ENCODE data around the gene ST3GAL5. TPM values are rescaled to one million over a fixed set of nuclear protein-coding genes. Genes with fewer than 3 reads are reported as not detected.

The ST3GAL5 gene
- total RNA-seq, 4 donors from 2014 or later, result 38.6 to 56.4 (median 47.8) TPM

DNA sequence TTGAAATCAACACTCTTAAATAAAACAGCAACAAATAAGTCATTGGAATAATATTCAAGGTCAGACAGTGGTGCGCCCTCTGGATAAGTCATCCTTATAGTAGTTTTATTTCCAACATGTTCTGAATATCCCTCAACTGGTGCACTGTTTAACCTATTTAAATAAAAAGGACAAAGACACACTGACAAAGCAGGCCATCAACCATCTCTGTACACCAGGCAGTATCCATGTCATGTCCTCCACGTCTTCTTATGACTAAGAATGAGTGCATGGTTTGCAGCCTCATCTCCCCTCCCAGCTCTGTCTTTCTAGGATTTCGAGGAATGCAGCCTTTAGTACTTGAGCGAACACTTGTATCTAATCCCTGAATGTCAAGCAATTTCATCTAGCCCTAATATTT lies 42.4 kb downstream of the ST3GAL5 start:
- TF ChIP-seq, protein P1, sequence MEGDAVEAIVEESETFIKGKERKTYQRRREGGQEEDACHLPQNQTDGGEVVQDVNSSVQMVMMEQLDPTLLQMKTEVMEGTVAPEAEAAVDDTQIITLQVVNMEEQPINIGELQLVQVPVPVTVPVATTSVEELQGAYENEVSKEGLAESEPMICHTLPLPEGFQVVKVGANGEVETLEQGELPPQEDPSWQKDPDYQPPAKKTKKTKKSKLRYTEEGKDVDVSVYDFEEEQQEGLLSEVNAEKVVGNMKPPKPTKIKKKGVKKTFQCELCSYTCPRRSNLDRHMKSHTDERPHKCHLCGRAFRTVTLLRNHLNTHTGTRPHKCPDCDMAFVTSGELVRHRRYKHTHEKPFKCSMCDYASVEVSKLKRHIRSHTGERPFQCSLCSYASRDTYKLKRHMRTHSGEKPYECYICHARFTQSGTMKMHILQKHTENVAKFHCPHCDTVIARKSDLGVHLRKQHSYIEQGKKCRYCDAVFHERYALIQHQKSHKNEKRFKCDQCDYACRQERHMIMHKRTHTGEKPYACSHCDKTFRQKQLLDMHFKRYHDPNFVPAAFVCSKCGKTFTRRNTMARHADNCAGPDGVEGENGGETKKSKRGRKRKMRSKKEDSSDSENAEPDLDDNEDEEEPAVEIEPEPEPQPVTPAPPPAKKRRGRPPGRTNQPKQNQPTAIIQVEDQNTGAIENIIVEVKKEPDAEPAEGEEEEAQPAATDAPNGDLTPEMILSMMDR (IDR thresholded peaks at IDR 0.05; ENCODE audit: low read depth), result no peak

DNA sequence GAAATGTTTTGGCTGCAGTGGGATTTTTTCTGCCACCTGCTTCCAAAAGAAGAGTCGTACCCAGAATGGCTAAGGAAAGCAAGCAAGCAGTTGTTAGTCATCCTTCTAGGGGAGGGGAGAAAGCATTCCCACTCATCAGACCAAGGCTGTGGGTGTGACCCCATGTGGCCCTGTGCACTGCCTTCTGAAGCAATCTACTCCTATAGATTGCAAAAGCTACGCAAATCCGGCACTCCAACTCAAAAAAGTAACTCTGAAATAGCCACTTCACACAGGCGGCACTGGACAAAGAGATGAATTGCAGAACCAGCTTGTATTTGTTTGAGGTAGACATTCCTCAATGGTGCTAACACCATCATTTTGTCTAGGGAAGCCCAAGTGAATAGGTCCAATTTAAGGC lies 44.3 kb downstream of the ST3GAL5 start:
- TF ChIP-seq, protein P1 (IDR thresholded peaks at IDR 0.05; ENCODE audit: low read depth), result no peak

DNA sequence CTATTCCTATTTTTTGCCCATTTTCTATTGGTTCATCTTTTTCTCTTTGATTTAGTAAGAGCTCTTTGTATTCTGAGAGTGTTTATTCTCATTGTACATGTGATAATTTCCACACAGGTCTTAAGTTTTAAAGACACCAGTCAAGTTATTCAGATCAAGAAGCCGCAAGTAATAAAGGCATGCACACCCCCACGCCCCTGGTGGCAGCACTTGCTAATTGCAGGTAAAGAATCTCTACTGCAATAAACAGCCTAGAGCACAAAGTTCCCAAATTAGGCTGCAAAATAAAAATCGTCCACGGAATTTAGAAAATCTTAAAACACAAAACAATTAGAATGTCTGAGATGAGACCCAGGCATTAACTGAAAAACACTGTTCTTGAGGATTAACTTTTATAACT lies 45.2 kb downstream of the ST3GAL5 start:
- TF ChIP-seq, protein P1 (IDR thresholded peaks at IDR 0.05; ENCODE audit: low read depth), result no peak

DNA sequence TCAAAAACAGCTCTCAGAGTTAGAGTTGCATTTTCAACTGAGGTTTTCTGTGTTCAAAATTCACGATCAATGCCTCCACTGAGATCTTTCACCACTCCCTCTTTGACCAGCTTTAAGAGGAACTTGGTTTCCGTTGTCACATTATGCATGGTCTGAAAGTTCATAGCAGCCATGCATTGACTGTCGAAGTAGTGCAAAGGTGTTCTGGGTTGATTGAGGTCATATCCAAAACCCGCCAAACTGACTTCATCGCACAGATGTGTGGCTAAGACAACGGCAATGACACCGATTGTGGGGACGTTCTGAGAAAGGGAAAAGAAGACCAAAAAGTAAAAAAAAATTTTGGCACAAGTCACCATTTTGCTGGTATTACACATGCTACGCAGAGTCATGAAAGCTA lies 48.7 kb downstream of the ST3GAL5 start:
- TF ChIP-seq, protein P1 (IDR thresholded peaks at IDR 0.05; ENCODE audit: low read depth), result no peak

DNA sequence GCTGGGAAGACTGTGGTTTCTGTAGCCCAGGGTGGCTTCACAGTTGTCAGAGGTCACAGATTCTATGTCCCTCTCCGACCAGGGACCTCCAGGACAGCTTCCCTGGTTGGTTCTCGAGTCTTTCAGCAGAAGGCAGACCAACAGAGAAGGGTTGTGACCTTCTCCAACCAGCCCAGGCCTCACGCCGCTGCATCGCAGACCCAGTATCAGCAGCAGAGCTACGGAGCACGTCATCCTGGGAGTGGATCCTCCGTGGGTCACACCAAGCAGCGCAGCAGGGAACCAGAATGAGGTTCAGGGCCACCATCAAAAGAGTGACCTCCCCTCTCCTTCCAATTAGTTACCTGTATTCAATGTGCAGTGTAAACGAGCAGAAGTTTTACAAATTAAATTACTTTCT lies 49.3 kb downstream of the ST3GAL5 start:
- TF ChIP-seq, protein P1 (IDR thresholded peaks at IDR 0.05; ENCODE audit: low read depth), result no peak

DNA sequence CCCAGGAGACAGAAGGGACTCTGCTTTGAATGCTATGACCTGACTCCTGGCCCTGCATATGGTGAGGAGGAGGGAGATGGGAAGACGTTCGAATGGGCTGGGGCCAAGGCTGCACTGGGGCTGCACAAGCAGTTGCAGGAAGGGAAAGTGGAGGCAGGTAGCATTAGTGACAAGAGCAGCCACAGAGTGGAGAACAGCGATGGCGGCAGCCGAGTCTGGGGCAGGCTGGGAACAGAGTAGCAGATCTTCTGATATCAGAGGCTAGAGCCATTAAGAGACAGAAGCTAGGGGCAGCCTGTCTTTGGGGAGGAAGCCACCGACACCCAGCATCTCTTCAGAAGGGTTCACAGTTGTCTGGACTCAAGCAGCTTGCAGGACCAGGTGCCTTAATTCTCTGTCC lies 50.1 kb downstream of the ST3GAL5 start:
- TF ChIP-seq, protein P1 (IDR thresholded peaks at IDR 0.05; ENCODE audit: low read depth), result no peak

DNA sequence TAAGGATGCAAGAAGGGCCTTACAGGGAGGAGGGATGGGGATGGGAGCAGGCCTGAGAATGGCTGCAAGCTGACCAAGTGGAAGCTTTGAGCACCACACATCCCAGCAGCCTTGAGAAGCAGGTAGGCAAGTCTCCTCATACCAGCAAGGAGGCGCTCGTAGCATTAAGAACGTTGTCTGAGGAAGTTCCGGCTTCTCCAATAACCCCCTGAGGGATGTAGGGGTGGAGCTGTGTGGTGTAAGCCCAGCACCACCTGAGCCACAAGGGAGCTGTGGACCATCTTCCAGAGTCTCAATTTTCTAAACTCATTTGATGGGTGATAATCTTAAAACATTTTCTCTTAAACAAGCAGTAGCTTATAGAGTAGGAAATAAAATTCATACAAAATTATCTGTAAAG lies 50.6 kb downstream of the ST3GAL5 start:
- TF ChIP-seq, protein P1 (IDR thresholded peaks at IDR 0.05; ENCODE audit: low read depth), result no peak
